Kidney (tissue), 14 donors: ENCODE results near the gene GOT2. TPM values are rescaled to one million over a fixed set of nuclear protein-coding genes. Genes with fewer than 3 reads are reported as not detected.

ENCODE experiments used
- DNase-seq, 5 donors: peaks; one replicate each; pipeline ENCODE4 v3.0.0-alpha.2; 2013 to 2020
- FAIRE-seq: peaks from 2 replicates; lab custom pipeline; 2012; peaks lifted over from hg19 to GRCh38; lab: Jason Lieb, UNC
- H3K27ac ChIP-seq, 2 donors: one replicate each; pipeline ENCODE4 v1.7.0; 2013; ENCODE audit warnings: low read depth in 2 of 2, low read length in 2 of 2, inconsistent platforms in 1 of 2
- H3K27me3 ChIP-seq: one replicate; pipeline ENCODE4 v1.7.1; 2013; ENCODE audit warnings: low read length, inconsistent platforms; ENCODE audit not compliant: control insufficient read depth, insufficient read depth
- H3K36me3 ChIP-seq, 3 donors: one replicate each; pipeline versions ENCODE4 v1.7.0 to v1.7.1; 2013; ENCODE audit warnings: low read length in 3 of 3, control low read depth in 1 of 3, inconsistent platforms in 1 of 3; ENCODE audit not compliant: insufficient read depth in 3 of 3, control insufficient read depth in 2 of 3
- H3K4me1 ChIP-seq, 3 donors: one replicate each; pipeline versions ENCODE4 v1.7.0 to v1.7.1; 2013; ENCODE audit warnings: low read length in 3 of 3, inconsistent platforms in 1 of 3, low read depth in 1 of 3; ENCODE audit not compliant: control insufficient read depth in 2 of 3, insufficient read depth in 2 of 3
- H3K4me3 ChIP-seq, 3 donors: one replicate each; pipeline versions ENCODE4 v1.7.0 to v1.8.1; 2013; ENCODE audit warnings: low read length in 3 of 3, control low read depth in 1 of 3, inconsistent platforms in 1 of 3
- H3K9ac ChIP-seq, 3 donors: one replicate each; pipeline versions ENCODE4 v1.7.0 to v1.7.1; 2013; ENCODE audit warnings: low read length in 3 of 3, control low read depth in 1 of 3, inconsistent platforms in 1 of 3
- H3K9me3 ChIP-seq, 3 donors: one replicate each; pipeline versions ENCODE4 v1.7.0 to v1.7.1; 2013; ENCODE audit warnings: low read length in 3 of 3, control low read depth in 1 of 3, inconsistent platforms in 1 of 3; ENCODE audit not compliant: control insufficient read depth in 2 of 3, insufficient read depth in 1 of 3
- intact Hi-C: fragments of 100-400 bp; cut with DNase I; formaldehyde crosslinking; loops from one replicate; pipeline ENCODE4 v1.11.1; 2022
- polyA plus RNA-seq: library from polyadenylated mRNA; stranded (reverse); fragments of 350-450 nt; fragmentation: Illumina TruSeq; extraction: RNeasy Lipid Tissue Mini Kit (QIAGEN cat#74804); gene quantifications from one replicate; pipeline ENCODE4 v1.2.3, GENCODE V29; 2014; ENCODE audit warnings: low read depth, low replicate concordance; ENCODE audit not compliant: insufficient read depth
- total RNA-seq: library from RNA; stranded (reverse); fragmentation: NEBNext Ultra II Directional; extraction: Animal tissue kit (Norgen Biotek cat#: 25700); gene quantifications from one replicate; pipeline ENCODE4 v1.2.1, GENCODE V29; 2021
- TF ChIP-seq, protein P1 (sequence below): IDR thresholded peaks from 3 replicates; pipeline ENCODE4 v1.5.1; 2012; ENCODE audit warnings: mild to moderate bottlenecking, moderate library complexity, borderline replicate concordance; ENCODE audit not compliant: insufficient read depth; ENCODE audit errors: extremely low read depth
- donor health status: control.
- donor health status: control.
- donor health status: control.
- donor health status: control.
- donor health status: control.
- donor health status: DM: yes; HTN: yes; CAD: no.
- donor health status: Normal renal cell carcinoma (clear cell type).

GOT2 gene
- total and polyA plus RNA-seq, 2 donors from 2014 or later, result 81.4 to 160 TPM

DNA sequence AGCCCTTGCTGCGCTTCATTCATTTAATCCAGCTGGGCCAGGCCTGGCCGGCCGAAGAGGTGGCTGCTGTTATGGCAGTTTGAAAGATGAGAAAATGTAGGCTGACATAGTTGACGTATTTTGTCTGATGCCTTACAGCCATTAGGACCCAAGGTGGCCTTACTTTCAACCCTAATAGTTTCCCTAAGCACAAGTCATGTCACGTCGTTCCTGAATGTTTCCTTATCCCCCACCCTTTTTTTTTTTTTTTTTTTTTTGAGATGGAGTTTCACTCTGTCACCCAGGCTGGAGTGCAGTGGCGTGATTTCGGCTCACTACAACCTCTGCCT, 307 bp upstream of the GOT2 start:
- intact Hi-C loops, result no loop called here
- FAIRE-seq, result no peak
- DNase-seq, result no peak
- Histone ChIP-seq H3K4me3 (peak overlapping the region; percentile 71 to 86 (median 80)), H3K36me3 (no peaks in the 10 kb centered on the region), H3K9ac (peak overlapping the region in 1 of 3 donors; percentile 32), H3K27me3 (no peaks in the 10 kb centered on the region), H3K9me3 (no peaks in the 10 kb centered on the region), H3K4me1 (peaks cover 0 to 23% (median 7%) of the 10 kb centered on the region in 3 donors), H3K27ac (peak overlapping the region in 1 of 2 donors; percentile 81)
- TF ChIP-seq, protein P1, sequence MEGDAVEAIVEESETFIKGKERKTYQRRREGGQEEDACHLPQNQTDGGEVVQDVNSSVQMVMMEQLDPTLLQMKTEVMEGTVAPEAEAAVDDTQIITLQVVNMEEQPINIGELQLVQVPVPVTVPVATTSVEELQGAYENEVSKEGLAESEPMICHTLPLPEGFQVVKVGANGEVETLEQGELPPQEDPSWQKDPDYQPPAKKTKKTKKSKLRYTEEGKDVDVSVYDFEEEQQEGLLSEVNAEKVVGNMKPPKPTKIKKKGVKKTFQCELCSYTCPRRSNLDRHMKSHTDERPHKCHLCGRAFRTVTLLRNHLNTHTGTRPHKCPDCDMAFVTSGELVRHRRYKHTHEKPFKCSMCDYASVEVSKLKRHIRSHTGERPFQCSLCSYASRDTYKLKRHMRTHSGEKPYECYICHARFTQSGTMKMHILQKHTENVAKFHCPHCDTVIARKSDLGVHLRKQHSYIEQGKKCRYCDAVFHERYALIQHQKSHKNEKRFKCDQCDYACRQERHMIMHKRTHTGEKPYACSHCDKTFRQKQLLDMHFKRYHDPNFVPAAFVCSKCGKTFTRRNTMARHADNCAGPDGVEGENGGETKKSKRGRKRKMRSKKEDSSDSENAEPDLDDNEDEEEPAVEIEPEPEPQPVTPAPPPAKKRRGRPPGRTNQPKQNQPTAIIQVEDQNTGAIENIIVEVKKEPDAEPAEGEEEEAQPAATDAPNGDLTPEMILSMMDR, result no peak

GRCh38 chr16:58733248-58733670, 857 bp downstream of the GOT2 start:
- Histone ChIP-seq H3K4me3 (peak overlapping the region; percentile 32 to 86 (median 71)), H3K27me3 (no peaks in the 10 kb centered on the region), H3K4me1 (peaks cover 0 to 25% (median 7%) of the 10 kb centered on the region in 3 donors), H3K9ac (peak overlapping the region; percentile 25 to 80 (median 64)), H3K9me3 (no peaks in the 10 kb centered on the region), H3K36me3 (no peaks in the 10 kb centered on the region), H3K27ac (peak overlapping the region; percentile 81 to 84)
- FAIRE-seq (no peak), DNase-seq (peak in 3 of 5 donors; percentile 15 to 34 (median 18))
- intact Hi-C loops, result no loop called here
- TF ChIP-seq, protein P1, result no peak

GRCh38 chr16:58732545-58733247, 1.4 kb downstream of the GOT2 start:
- FAIRE-seq (no peak), DNase-seq (no peak)
- Histone ChIP-seq H3K27me3 (no peaks in the 10 kb centered on the region), H3K9ac (peak overlapping the region; percentile 22 to 64 (median 25)), H3K4me1 (peaks cover 0 to 30% (median 8%) of the 10 kb centered on the region in 3 donors), H3K36me3 (no peaks in the 10 kb centered on the region), H3K9me3 (no peaks in the 10 kb centered on the region), H3K4me3 (peak overlapping the region; percentile 32 to 86 (median 71)), H3K27ac (peak overlapping the region; percentile 81 to 84)
- intact Hi-C loops, result no loop called here
- TF ChIP-seq, protein P1, result no peak
